Activated T-helper 1 cell treated with Interleukin-2 at 50 U/mL for 16 hours (primary cell): ENCODE results near the gene CDK9.

Source experiments
- DNase-seq: peaks from one replicate; pipeline ENCODE4 v3.0.0-alpha.2; 2020; ENCODE audit warnings: low read depth

The CDK9 gene

GRCh38 chr9:127803507-127804352 is 17.9 kb downstream of the CDK9 start:
- no peak for DNase-seq

- no peak for DNase-seq
These were observed 19.8 kb downstream of the CDK9 start for GRCh38 chr9:127805620-127806019.

- no peak for DNase-seq
These were observed 21.0 kb downstream of the CDK9 start for GRCh38 chr9:127806871-127807270.

- no peak for DNase-seq
These were observed 22.6 kb downstream of the CDK9 start for GRCh38 chr9:127808347-127809001.

- DNase-seq = no peak
These were observed 23.2 kb downstream of the CDK9 start for GRCh38 chr9:127809002-127809539.

- no peak for DNase-seq
These were observed 23.9 kb downstream of the CDK9 start for GRCh38 chr9:127809540-127810377.

- DNase-seq = no peak
These were observed 24.7 kb downstream of the CDK9 start for GRCh38 chr9:127810378-127811187.

GRCh38 chr9:127812011-127812410 is 26.2 kb downstream of the CDK9 start:
- DNase-seq = no peak

GRCh38 chr9:127812936-127813675 is 27.3 kb downstream of the CDK9 start:
- DNase-seq = no peak

- no peak for DNase-seq
These were observed 27.9 kb downstream of the CDK9 start for GRCh38 chr9:127813686-127814226.

GRCh38 chr9:127814619-127815511 is 29.0 kb downstream of the CDK9 start:
- DNase-seq = no peak

GRCh38 chr9:127815512-127816361 is 29.9 kb downstream of the CDK9 start:
- DNase-seq = no peak

- DNase-seq = no peak
These were observed 30.5 kb downstream of the CDK9 start for GRCh38 chr9:127816362-127816725.

- no peak for DNase-seq
These were observed 30.9 kb downstream of the CDK9 start for GRCh38 chr9:127816728-127817127.

GRCh38 chr9:127817881-127818434 is 32.1 kb downstream of the CDK9 start:
- no peak for DNase-seq

GRCh38 chr9:127818574-127818973 is 32.7 kb downstream of the CDK9 start:
- DNase-seq = no peak

GRCh38 chr9:127822108-127822507 is 36.3 kb downstream of the CDK9 start:
- no peak for DNase-seq
